Spinal cord (tissue), 10 donors: ENCODE measurements around the gene EML4. TPM values are rescaled to one million over a fixed set of nuclear protein-coding genes. Genes with fewer than 3 reads are reported as not detected.
"Not testable (repeated sequence)": the region's sequence is repeated elsewhere in the genome, so short reads cannot be mapped to it uniquely, and the experiment has no call there.

Experiments
- DNase-seq, 6 donors: peaks; one replicate each; pipeline versions ENCODE4 v3.0.0 to v3.0.0-alpha.2; 2013 to 2015; ENCODE audit warnings: low spot score in 6 of 6, low read depth in 4 of 6
- H3K27ac ChIP-seq: one replicate; pipeline ENCODE4 v1.5.1; 2013; ENCODE audit warnings: low read depth, low read length, control low read depth
- H3K27me3 ChIP-seq: one replicate; pipeline ENCODE4 v1.6.1; 2013; ENCODE audit warnings: low read length; ENCODE audit not compliant: control insufficient read depth, insufficient read depth
- H3K36me3 ChIP-seq: one replicate; pipeline ENCODE4 v1.6.1; 2013; ENCODE audit warnings: low read length; ENCODE audit not compliant: control insufficient read depth, insufficient read depth
- H3K4me1 ChIP-seq: one replicate; pipeline ENCODE4 v1.6.1; 2013; ENCODE audit warnings: low read length; ENCODE audit not compliant: control insufficient read depth, insufficient read depth
- H3K4me3 ChIP-seq: one replicate; pipeline ENCODE4 v1.5.1; 2013; ENCODE audit warnings: low read depth, low read length, control low read depth
- H3K9me3 ChIP-seq: one replicate; pipeline ENCODE4 v1.6.1; 2013; ENCODE audit warnings: low read length; ENCODE audit not compliant: control insufficient read depth, insufficient read depth
- WGBS: methylation state at CpG from one replicate; pipeline ENCODE4 v1.1.5; 2013; ENCODE audit warnings: missing lambda C conversion rate; ENCODE audit not compliant: insufficient coverage; 5-methylcytosine and 5-hydroxymethylcytosine counted together
- polyA plus RNA-seq, 2 donors: library from polyadenylated mRNA; unstranded; fragments of 120-200 nt; gene quantifications; one replicate each; pipeline ENCODE4 v1.2.1, GENCODE V29; 2013; ENCODE audit not compliant: insufficient read length in 2 of 2
- total RNA-seq, 2 donors: library from RNA; depleted of rRNA in 1 of 2; stranded (reverse); fragments of 120-200 nt in 1 of 2; fragments of >200 nt in 1 of 2; gene quantifications; one replicate each; pipeline versions ENCODE4 v1.2.3 to v1.2.4, GENCODE V29; 2013 to 2014
- donor health status: healthy.

The EML4 gene
- total and polyA plus RNA-seq, 4 donors, result 31.6 to 68.8 (median 44.9) TPM

- no peak overlapping the region for H3K27ac ChIP-seq
- no peaks in the 10 kb centered on the region for H3K27me3 ChIP-seq
- peaks cover 10% of the 10 kb centered on the region for H3K4me1 ChIP-seq
- no peaks in the 10 kb centered on the region for H3K36me3 ChIP-seq
- no peaks in the 10 kb centered on the region for H3K9me3 ChIP-seq
- WGBS, result 100% methylated on average over 2 of the region's 5 CpGs
- DNase-seq, result no peak
- no peak overlapping the region for H3K4me3 ChIP-seq
These were observed 39.2 kb upstream of the EML4 start for GRCh38 chr2:42129947-42130346.

DNA sequence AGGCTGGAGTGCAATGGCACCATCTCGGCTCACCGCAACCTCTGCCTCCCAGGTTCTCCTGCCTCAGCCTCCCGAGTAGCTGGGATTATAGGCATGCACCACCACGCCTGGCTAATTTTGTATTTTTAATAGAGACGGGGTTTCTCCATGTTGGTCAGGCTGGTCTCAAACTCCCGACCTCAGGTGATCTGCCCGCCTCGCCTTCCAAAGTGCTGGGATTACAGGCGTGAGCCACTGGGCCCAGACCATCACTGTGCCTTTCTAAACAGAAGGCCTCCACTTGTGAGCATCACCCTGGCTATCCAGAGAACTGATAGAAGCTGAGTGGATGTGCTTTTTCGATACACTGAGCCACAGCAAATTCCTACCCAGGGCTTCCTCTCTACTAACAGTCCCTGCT lies 38.3 kb upstream of the EML4 start:
- 96% methylated on average over 5 of the region's 10 CpGs for WGBS
- not testable (repeated sequence) for H3K27ac ChIP-seq, H3K4me1 ChIP-seq, H3K4me3 ChIP-seq, H3K36me3 ChIP-seq, H3K9me3 ChIP-seq, DNase-seq, H3K27me3 ChIP-seq

GRCh38 chr2:42132191-42132965 lies 36.8 kb upstream of the EML4 start:
- WGBS, result 30% methylated on average over 5 of the region's 8 CpGs
- Histone ChIP-seq H3K36me3 (no peaks in the 10 kb centered on the region), H3K27me3 (no peaks in the 10 kb centered on the region), H3K4me3 (no peak overlapping the region), H3K27ac (peak overlapping the region; percentile 66), H3K4me1 (peaks cover 10% of the 10 kb centered on the region), H3K9me3 (no peaks in the 10 kb centered on the region)
- DNase-seq, result peak in 2 of 6 donors; percentile 21 to 79

DNA sequence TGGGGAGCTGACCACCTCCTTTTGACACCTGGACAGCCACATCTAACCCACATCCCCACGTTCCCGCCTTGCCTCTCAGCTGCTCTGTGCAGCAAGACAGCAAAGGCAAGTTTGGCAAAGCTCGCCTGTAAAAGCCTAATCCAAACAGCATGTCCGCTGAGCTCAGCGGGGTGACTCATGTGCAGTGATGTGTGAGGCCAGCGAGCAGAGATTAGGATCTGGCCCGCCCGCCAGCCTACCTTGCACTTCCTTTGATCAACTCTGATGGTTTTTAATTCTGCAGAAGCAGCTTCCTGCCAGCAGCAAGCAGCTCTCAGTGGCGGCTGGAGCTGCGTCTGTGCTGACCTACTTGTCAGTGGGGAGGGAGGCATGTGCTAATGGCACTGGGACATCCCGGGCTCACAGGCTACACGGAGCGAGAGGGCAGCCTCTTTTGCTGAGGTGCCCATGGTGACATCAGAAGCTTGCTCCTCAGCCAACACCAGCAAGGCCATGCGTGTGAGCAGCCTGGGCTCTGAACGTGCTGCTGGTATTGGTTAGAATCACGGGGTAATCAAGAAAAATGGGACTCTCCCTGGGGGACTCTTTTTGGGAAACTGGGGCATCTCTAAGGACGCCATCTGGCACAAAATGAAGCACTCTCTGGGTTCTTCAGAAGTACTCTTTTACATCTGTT lies 36.0 kb upstream of the EML4 start:
- peak in 2 of 6 donors; percentile 68 to 76 for DNase-seq
- H3K9me3 ChIP-seq, result no peaks in the 10 kb centered on the region
- H3K4me1 ChIP-seq, result peaks cover 10% of the 10 kb centered on the region
- no peaks in the 10 kb centered on the region for H3K36me3 ChIP-seq
- 17% methylated on average over 15 of the region's 17 CpGs for WGBS
- H3K27me3 ChIP-seq, result no peaks in the 10 kb centered on the region
- H3K4me3 ChIP-seq, result no peak overlapping the region
- H3K27ac ChIP-seq, result peak overlapping the region; percentile 66

DNA sequence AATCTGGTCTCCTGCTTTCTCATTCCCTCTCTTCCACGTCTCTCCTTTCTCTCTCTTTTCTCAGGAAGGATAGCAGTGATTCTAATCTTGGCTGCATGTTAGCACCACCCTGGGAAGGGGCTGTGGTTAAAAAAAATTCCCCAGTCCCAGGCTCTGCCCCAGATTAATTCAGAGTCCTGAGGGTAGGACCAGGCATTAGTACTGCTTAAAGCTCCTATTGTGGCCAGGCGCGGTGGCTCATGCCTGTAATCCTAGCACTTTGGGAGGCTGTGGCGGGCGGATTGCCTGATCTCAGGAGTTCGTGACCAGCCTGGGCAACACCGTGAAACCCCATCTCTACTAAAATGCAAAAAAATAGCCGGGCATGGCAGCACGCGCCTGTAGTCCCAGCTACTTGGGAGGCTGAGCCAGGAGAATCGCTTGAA lies 35.4 kb upstream of the EML4 start:
- WGBS, result 96% methylated on average over 10 of the region's 11 CpGs
- no peak overlapping the region for H3K27ac ChIP-seq
- no peaks in the 10 kb centered on the region for H3K9me3 ChIP-seq
- DNase-seq, result no peak
- peaks cover 10% of the 10 kb centered on the region for H3K4me1 ChIP-seq
- no peaks in the 10 kb centered on the region for H3K27me3 ChIP-seq
- no peaks in the 10 kb centered on the region for H3K36me3 ChIP-seq
- no peak overlapping the region for H3K4me3 ChIP-seq

GRCh38 chr2:42134401-42134932 lies 34.7 kb upstream of the EML4 start:
- H3K9me3 ChIP-seq, H3K4me3 ChIP-seq, H3K4me1 ChIP-seq, H3K36me3 ChIP-seq, DNase-seq, H3K27ac ChIP-seq, H3K27me3 ChIP-seq: not testable (repeated sequence)
- WGBS, result 80% methylated on average over 1 of the region's 10 CpGs

DNA sequence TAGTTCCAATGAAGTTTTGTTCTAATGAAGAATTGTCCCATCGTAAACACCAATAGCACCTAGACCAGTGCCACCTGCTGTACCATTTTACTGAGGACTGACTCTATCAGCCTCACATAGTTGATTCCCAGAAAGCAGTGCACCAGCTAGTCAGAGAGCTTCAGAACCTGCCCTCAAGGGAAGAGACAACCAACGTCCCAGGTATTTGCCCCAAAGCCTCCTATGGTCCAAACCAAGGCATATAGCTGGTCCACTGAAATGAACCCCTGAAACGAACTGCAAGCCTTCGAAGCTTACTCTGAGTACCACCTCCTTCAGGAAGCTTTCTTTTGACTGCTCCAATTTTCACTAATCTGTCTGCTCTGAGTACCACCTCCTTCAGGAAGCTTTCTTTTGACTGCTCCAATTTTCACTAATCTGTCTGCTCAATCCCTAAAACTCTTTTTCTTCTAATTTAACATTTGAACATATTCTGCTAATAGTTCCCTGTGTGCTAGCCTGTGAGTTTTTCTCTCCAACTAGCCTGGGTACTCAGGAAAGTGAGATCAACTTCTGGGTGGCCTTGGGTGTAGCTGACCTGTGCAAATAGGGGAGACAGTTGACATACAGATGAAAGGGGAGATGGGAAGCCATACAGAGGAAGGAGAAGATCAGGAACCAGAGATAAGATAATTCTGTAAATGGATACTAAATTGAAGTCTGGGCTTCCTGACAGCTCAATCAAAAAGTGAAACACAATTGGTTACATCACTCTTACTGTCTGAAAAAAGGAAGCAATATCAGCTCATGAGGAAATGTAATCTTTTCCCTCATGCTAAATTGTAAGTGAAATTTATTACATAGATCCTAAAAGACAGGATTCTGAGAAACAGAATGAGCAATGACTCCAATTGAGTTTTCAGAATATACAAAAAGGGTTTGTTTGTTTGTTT lies 33.5 kb upstream of the EML4 start:
- H3K36me3 ChIP-seq, result no peaks in the 10 kb centered on the region
- H3K27ac ChIP-seq, result no peak overlapping the region
- H3K27me3 ChIP-seq, result no peaks in the 10 kb centered on the region
- H3K9me3 ChIP-seq, result no peaks in the 10 kb centered on the region
- H3K4me3 ChIP-seq, result no peak overlapping the region
- WGBS, result 87% methylated on average over 4 of the region's 4 CpGs
- H3K4me1 ChIP-seq, result peaks cover 11% of the 10 kb centered on the region
- DNase-seq, result no peak

DNA sequence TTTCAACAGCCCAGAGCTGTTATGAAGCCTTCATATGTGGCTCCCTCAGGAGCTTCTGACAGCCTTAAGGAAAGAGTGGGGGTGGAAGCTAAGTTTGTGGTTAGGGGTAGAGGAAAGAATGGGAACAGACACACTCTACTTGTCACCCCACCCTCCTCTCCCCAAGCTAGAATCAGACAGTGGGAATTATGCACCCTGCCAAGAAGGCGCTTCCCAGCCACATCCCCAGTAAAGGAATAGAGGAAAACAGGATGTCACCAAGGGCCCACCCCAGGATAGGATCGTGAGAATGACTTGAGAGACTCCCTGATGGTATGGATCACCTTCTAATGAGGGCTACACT lies 32.4 kb upstream of the EML4 start:
- Histone ChIP-seq H3K4me3 (no peak overlapping the region), H3K4me1 (peaks cover 22% of the 10 kb centered on the region), H3K36me3 (no peaks in the 10 kb centered on the region), H3K27ac (no peak overlapping the region), H3K9me3 (no peaks in the 10 kb centered on the region), H3K27me3 (no peaks in the 10 kb centered on the region)
- 100% methylated on average over 1 of the region's 2 CpGs for WGBS
- DNase-seq, result no peak

- peaks cover 22% of the 10 kb centered on the region for H3K4me1 ChIP-seq
- 88% methylated on average over 1 of the region's 5 CpGs for WGBS
- no peak overlapping the region for H3K27ac ChIP-seq
- no peaks in the 10 kb centered on the region for H3K9me3 ChIP-seq
- H3K4me3 ChIP-seq, result no peak overlapping the region
- no peaks in the 10 kb centered on the region for H3K36me3 ChIP-seq
- no peaks in the 10 kb centered on the region for H3K27me3 ChIP-seq
- DNase-seq, result no peak
These were observed 31.9 kb upstream of the EML4 start for GRCh38 chr2:42137125-42137841.
